IMR-90 (cell line): ENCODE results near the gene ASIC2. TPM values are rescaled to one million over a fixed set of nuclear protein-coding genes. Genes with fewer than 3 reads are reported as not detected.

Experiments
- ATAC-seq: fragments of 200-7000 bp; cut with Tn5 transposase; 2 replicates; pipeline ENCODE4 v1.9.1; 2020; ENCODE audit warnings: low read depth, mild to moderate bottlenecking, moderate library complexity
- BruUV-seq: library from RNA; stranded (reverse); fragments of 400-500 nt; replicated peaks from 2 replicates; lab custom pipeline; 2021; lab: Mats Ljungman, UMichigan
- CTCF ChIA-PET: fragments of 300-600 bp; formaldehyde crosslinking; extraction: SDS; loops from one replicate; lab custom pipeline; 2021; ENCODE audit warnings: antibody characterized with exemption; lab: Yijun Ruan, JAX
- POLR2A ChIA-PET: fragments of 300-600 bp; sonication (Branson Sonifier 250); formaldehyde crosslinking; loops from one replicate; lab custom pipeline; 2022; ENCODE audit warnings: antibody characterized with exemption; ENCODE audit not compliant: unreplicated experiment; lab: Charles Lee
- DNase-seq: peaks from one replicate; pipeline ENCODE4 v3.0.0; 2013
- H2AFZ ChIP-seq: replicated peaks from 2 replicates; pipeline ENCODE3; 2013; ENCODE audit warnings: low read length, mild to moderate bottlenecking; ENCODE audit not compliant: poor library complexity
- H2AK5ac ChIP-seq: 2 replicates; pipeline ENCODE4 v1.6.1; 2013; ENCODE audit warnings: low read depth, low read length, inconsistent platforms
- H2AK9ac ChIP-seq: replicated peaks from 2 replicates; pipeline ENCODE3; 2013; ENCODE audit warnings: mild to moderate bottlenecking, low read depth, low read length, moderate library complexity; ENCODE audit not compliant: poor library complexity
- H2BK120ac ChIP-seq: 2 replicates; pipeline ENCODE4 v1.6.1; 2013; ENCODE audit warnings: low read depth, low read length, inconsistent platforms
- H2BK15ac ChIP-seq: 3 replicates; pipeline ENCODE4 v1.6.1; 2013; ENCODE audit warnings: low read depth, low read length, inconsistent platforms
- H2BK20ac ChIP-seq: 2 replicates; pipeline ENCODE4 v1.6.1; 2013; ENCODE audit warnings: low read depth, mild to moderate bottlenecking, inconsistent platforms, low read length, moderate library complexity
- H2BK5ac ChIP-seq: 2 replicates; pipeline ENCODE4 v1.6.1; 2013; ENCODE audit warnings: mild to moderate bottlenecking, low read depth, low read length, inconsistent platforms; ENCODE audit not compliant: poor library complexity, severe bottlenecking
- H3K14ac ChIP-seq: replicated peaks from 2 replicates; pipeline ENCODE4 v1.6.1; 2013; ENCODE audit warnings: low read depth, low read length, inconsistent platforms
- H3K18ac ChIP-seq: 2 replicates; pipeline ENCODE4 v1.6.1; 2013; ENCODE audit warnings: low read depth, low read length, control low read depth
- H3K23ac ChIP-seq: 2 replicates; pipeline ENCODE4 v1.6.1; 2013; ENCODE audit warnings: low read depth, low read length, inconsistent platforms
- H3K27ac ChIP-seq: 2 replicates; pipeline ENCODE4 v1.5.1; 2013; ENCODE audit warnings: mild to moderate bottlenecking, control low read depth, low read length; ENCODE audit not compliant: insufficient read depth
- H3K27me3 ChIP-seq: 2 replicates; pipeline ENCODE4 v1.6.1; 2013; ENCODE audit warnings: low read length; ENCODE audit not compliant: control insufficient read depth, insufficient read depth
- H3K36me3 ChIP-seq: 2 replicates; pipeline ENCODE4 v1.6.1; 2013; ENCODE audit warnings: low read length, mixed read lengths; ENCODE audit not compliant: control insufficient read depth, insufficient read depth
- H3K4ac ChIP-seq: 2 replicates; pipeline ENCODE4 v1.6.1; 2013; ENCODE audit warnings: low read depth, low read length, inconsistent platforms
- H3K4me1 ChIP-seq: 2 replicates; pipeline ENCODE4 v1.6.1; 2013; ENCODE audit warnings: low read length, mixed read lengths; ENCODE audit not compliant: control insufficient read depth, insufficient read depth
- H3K4me2 ChIP-seq: 2 replicates; pipeline ENCODE4 v1.6.1; 2013; ENCODE audit warnings: low read depth, mild to moderate bottlenecking, control low read depth, low read length, moderate library complexity
- H3K4me3 ChIP-seq: 2 replicates; pipeline ENCODE4 v1.5.1; 2013; ENCODE audit warnings: low read depth, mild to moderate bottlenecking, control low read depth, low read length, moderate library complexity; ENCODE audit not compliant: insufficient read depth
- H3K56ac ChIP-seq: 2 replicates; pipeline ENCODE4 v1.6.1; 2013; ENCODE audit warnings: low read length, inconsistent platforms; ENCODE audit not compliant: insufficient read depth; ENCODE audit errors: extremely low read depth
- H3K79me1 ChIP-seq, 2 experiments: 2 replicates each; pipeline ENCODE4 v1.6.1; 2013; ENCODE audit warnings: low read length in 2 of 2, inconsistent platforms in 1 of 2, low read depth in 1 of 2
- H3K9ac ChIP-seq: 2 replicates; pipeline ENCODE4 v1.6.1; 2013; ENCODE audit warnings: low read depth, low read length, control low read depth
- H3K9me1 ChIP-seq: 2 replicates; pipeline ENCODE4 v1.6.1; 2013; ENCODE audit warnings: low read length, inconsistent platforms; ENCODE audit not compliant: insufficient read depth
- H3K9me3 ChIP-seq: 2 replicates; pipeline ENCODE4 v1.6.1; 2013; ENCODE audit warnings: low read length; ENCODE audit not compliant: control insufficient read depth, insufficient read depth
- H4K20me1 ChIP-seq: 2 replicates; pipeline ENCODE4 v1.6.1; 2013; ENCODE audit warnings: low read length, inconsistent platforms; ENCODE audit not compliant: insufficient read depth
- H4K5ac ChIP-seq: 2 replicates; pipeline ENCODE4 v1.6.1; 2013; ENCODE audit warnings: mild to moderate bottlenecking, low read depth, low read length, control low read depth
- H4K8ac ChIP-seq, 2 experiments: 2 replicates each; pipeline ENCODE4 v1.6.1; 2013; ENCODE audit warnings: low read depth in 2 of 2, low read length in 2 of 2, control low read depth in 1 of 2, inconsistent platforms in 1 of 2
- H4K91ac ChIP-seq: 2 replicates; pipeline ENCODE4 v1.6.1; 2013; ENCODE audit warnings: low read depth, low read length, inconsistent platforms; ENCODE audit not compliant: insufficient read depth
- BHLHE40 ChIP-seq: fragments of 150-350 bp; IDR thresholded peaks from 2 replicates; pipeline ENCODE4 v1.6.1; 2016; ENCODE audit warnings: mild to moderate bottlenecking, low read depth, low read length
- CHD1 ChIP-seq: IDR thresholded peaks from 2 replicates; pipeline ENCODE4 v1.6.1; 2012; ENCODE audit warnings: low read depth, low read length, improper control_type of control experiment
- FOS ChIP-seq: fragments of 150-350 bp; IDR thresholded peaks from 2 replicates; pipeline ENCODE4 v1.6.1; 2016; ENCODE audit warnings: low read depth, low read length
- MAFK ChIP-seq: IDR thresholded peaks from 2 replicates; pipeline ENCODE4 v1.6.1; 2012; ENCODE audit warnings: low read depth, low read length, improper control_type of control experiment
- MAZ ChIP-seq: IDR thresholded peaks from 2 replicates; pipeline ENCODE4 v1.6.1; 2012; ENCODE audit warnings: low read depth, mild to moderate bottlenecking, low read length, improper control_type of control experiment, moderate library complexity, borderline replicate concordance
- NFE2L2 ChIP-seq: fragments of 150-350 bp; IDR thresholded peaks from 2 replicates; pipeline ENCODE4 v1.6.1; 2016; ENCODE audit warnings: low read depth, mild to moderate bottlenecking, low read length
- POLR2A ChIP-seq: IDR thresholded peaks from 2 replicates; pipeline ENCODE4 v1.6.1; 2012; ENCODE audit warnings: mild to moderate bottlenecking, low read depth, low read length
- RAD21 ChIP-seq: IDR thresholded peaks from 2 replicates; pipeline ENCODE4 v1.6.1; 2012; ENCODE audit warnings: low read length, improper control_type of control experiment
- RCOR1 ChIP-seq: IDR thresholded peaks from 2 replicates; pipeline ENCODE4 v1.6.1; 2012; ENCODE audit warnings: mild to moderate bottlenecking, low read length, improper control_type of control experiment; ENCODE audit not compliant: insufficient replicate concordance
- RFX5 ChIP-seq: IDR thresholded peaks from 2 replicates; pipeline ENCODE4 v1.8.0; 2012; ENCODE audit warnings: low read depth, mild to moderate bottlenecking, low read length, moderate library complexity
- SMC3 ChIP-seq: fragments of 150-350 bp; IDR thresholded peaks from 2 replicates; pipeline ENCODE4 v1.6.1; 2016; ENCODE audit warnings: low read depth, mild to moderate bottlenecking, antibody characterized with exemption, low read length, moderate library complexity
- WGBS, 2 experiments: methylation state at CpG; one replicate each; pipeline versions ENCODE4 v1.1.5 to v1.1.7; 2013; ENCODE audit warnings: missing lambda C conversion rate in 2 of 2; ENCODE audit not compliant: insufficient read length in 1 of 2; ENCODE audit errors: extremely low coverage in 2 of 2; 5-methylcytosine and 5-hydroxymethylcytosine counted together
- dilution Hi-C: fragments of 300-500 bp; cut with HindIII; formaldehyde crosslinking; loops from one replicate; pipeline ENCODE4 v1.14.3; 2018; ENCODE audit warnings: low sequenced_read_pairs; ENCODE audit not compliant: unreplicated experiment
- in situ Hi-C: fragments of 300-500 bp; cut with MboI; formaldehyde crosslinking; loops from 3 replicates; pipeline ENCODE4 v1.14.3; 2019; ENCODE audit warnings: low sequenced_read_pairs, inconsistent platforms, mixed read lengths
- intact Hi-C: fragments of 100-400 bp; cut with micrococcal nuclease; formaldehyde crosslinking; loops from 2 replicates; pipeline ENCODE4 v1.10.0; 2022
- polyA plus RNA-seq, 3 experiments: library from polyadenylated mRNA; depleted of rRNA; stranded (reverse); fragments of >200 nt; gene quantifications; 2 replicates each; pipeline ENCODE4 v1.2.3, GENCODE V29; 2012; ENCODE audit warnings: low replicate concordance in 1 of 3
- total RNA-seq: library from RNA; depleted of rRNA; stranded (reverse); fragments of >200 nt; gene quantifications from 2 replicates; pipeline ENCODE4 v1.2.3, GENCODE V29; 2012
- TF ChIP-seq, protein P1 (sequence below): fragments of 150-350 bp; IDR thresholded peaks from 2 replicates; pipeline ENCODE4 v1.6.1; 2017; ENCODE audit warnings: mild to moderate bottlenecking, antibody characterized with exemption, low read length, low read depth
- TF ChIP-seq, protein P2 (sequence below): fragments of 150-350 bp; IDR thresholded peaks from 2 replicates; pipeline ENCODE4 v1.6.1; 2016; ENCODE audit warnings: low read depth, mild to moderate bottlenecking, low read length, moderate library complexity, borderline replicate concordance

The ASIC2 gene
- total and polyA plus RNA-seq, 2 of the 4 experiments (the other 2 are of a cell fraction) = under 0.01 to 0.15 TPM

DNA sequence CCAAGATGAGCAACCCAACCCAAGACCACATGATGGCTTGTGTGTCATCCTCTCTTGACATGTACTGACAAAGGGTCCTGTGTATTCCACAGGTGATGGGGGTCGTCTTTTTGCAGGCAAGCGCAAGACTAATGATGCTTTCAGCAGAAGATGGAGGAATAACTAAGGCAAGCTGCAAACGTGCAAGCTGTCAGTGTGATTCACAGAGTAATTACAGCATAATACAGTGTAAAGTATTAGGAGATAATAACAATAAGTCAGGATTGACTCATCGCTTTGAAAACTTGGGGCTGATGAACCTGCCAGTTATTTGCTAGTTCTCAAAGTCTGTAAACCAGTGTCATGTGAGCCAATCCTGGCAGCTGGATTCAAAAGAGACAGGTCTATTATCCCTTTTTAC is 41.6 kb upstream of the ASIC2 start:
- POLR2A ChIA-PET = no interaction called here
- H4K91ac ChIP-seq = no peak overlapping the region
- no peak overlapping the region for H3K27ac ChIP-seq
- no peak overlapping the region for H2BK15ac ChIP-seq
- H3K36me3 ChIP-seq = no peaks in the 10 kb centered on the region
- H3K23ac ChIP-seq = no peak overlapping the region
- no CpG with 5 or more reads among the region's 4 CpGs for WGBS, 2 experiments
- intact Hi-C loops (no loop called here), in situ Hi-C loops (no loop called here), dilution Hi-C loops (no loop called here)
- H2BK120ac ChIP-seq = no peak overlapping the region
- no peak overlapping the region for H2AFZ ChIP-seq
- no peak overlapping the region for H2AK9ac ChIP-seq
- H3K79me1 ChIP-seq = no peaks in the 10 kb centered on the region
- H3K4me3 ChIP-seq = no peak overlapping the region
- no peak overlapping the region for H4K5ac ChIP-seq
- no peaks in the 10 kb centered on the region for H3K9me1 ChIP-seq
- no peaks in the 10 kb centered on the region for H4K20me1 ChIP-seq
- no peaks in the 10 kb centered on the region for H3K4me1 ChIP-seq
- no peak overlapping the region for H3K9ac ChIP-seq
- ATAC-seq = no peak
- DNase-seq = no peak
- no peak overlapping the region for H3K56ac ChIP-seq
- H3K9me3 ChIP-seq = no peaks in the 10 kb centered on the region
- BruUV-seq = no TSS peak
- no peak overlapping the region for H3K18ac ChIP-seq
- no peak overlapping the region for H2BK20ac ChIP-seq
- TF ChIP-seq MAFK = no peak
- no peak for TF ChIP-seq RAD21
- TF ChIP-seq POLR2A = no peak
- no peak for TF ChIP-seq MAZ
- no peak for TF ChIP-seq SMC3
- TF ChIP-seq CHD1 = no peak
- no peak for TF ChIP-seq BHLHE40
- no peak for TF ChIP-seq RFX5
- no peak for TF ChIP-seq NFE2L2
- TF ChIP-seq, protein P1, sequence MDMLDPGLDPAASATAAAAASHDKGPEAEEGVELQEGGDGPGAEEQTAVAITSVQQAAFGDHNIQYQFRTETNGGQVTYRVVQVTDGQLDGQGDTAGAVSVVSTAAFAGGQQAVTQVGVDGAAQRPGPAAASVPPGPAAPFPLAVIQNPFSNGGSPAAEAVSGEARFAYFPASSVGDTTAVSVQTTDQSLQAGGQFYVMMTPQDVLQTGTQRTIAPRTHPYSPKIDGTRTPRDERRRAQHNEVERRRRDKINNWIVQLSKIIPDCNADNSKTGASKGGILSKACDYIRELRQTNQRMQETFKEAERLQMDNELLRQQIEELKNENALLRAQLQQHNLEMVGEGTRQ = no peak
- TF ChIP-seq RCOR1 = no peak
- TF ChIP-seq, protein P2, sequence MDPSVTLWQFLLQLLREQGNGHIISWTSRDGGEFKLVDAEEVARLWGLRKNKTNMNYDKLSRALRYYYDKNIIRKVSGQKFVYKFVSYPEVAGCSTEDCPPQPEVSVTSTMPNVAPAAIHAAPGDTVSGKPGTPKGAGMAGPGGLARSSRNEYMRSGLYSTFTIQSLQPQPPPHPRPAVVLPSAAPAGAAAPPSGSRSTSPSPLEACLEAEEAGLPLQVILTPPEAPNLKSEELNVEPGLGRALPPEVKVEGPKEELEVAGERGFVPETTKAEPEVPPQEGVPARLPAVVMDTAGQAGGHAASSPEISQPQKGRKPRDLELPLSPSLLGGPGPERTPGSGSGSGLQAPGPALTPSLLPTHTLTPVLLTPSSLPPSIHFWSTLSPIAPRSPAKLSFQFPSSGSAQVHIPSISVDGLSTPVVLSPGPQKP = no peak
- TF ChIP-seq FOS = no peak
- H3K4me2 ChIP-seq = no peak overlapping the region
- no peaks in the 10 kb centered on the region; the same call in 1 of the 2 replicates for H3K27me3 ChIP-seq
- H2AK5ac ChIP-seq = no peak overlapping the region
- H3K14ac ChIP-seq = no peak overlapping the region
- no peak overlapping the region for H3K4ac ChIP-seq
- no peak overlapping the region for H2BK5ac ChIP-seq
- H4K8ac ChIP-seq = no peak overlapping the region
- CTCF ChIA-PET = no interaction called here
